Hippocampal formation (tissue), 2 donors: ENCODE measurements around the gene MEGF9.

Experiments
- DNase-seq, 2 donors: peaks; one replicate each; lab custom pipeline; 2025; lab: John Stamatoyannopoulos, UW

The MEGF9 gene

GRCh38 chr9:120622790-120623189, 91.5 kb downstream of the MEGF9 start:
- DNase-seq, result no peak

GRCh38 chr9:120621941-120622340, 92.3 kb downstream of the MEGF9 start:
- DNase-seq, result no peak

GRCh38 chr9:120619751-120620655, 94.3 kb downstream of the MEGF9 start:
- DNase-seq, result peak; percentile 45 to 81

GRCh38 chr9:120616966-120617935, 97.0 kb downstream of the MEGF9 start:
- DNase-seq, result no peak

GRCh38 chr9:120612218-120612617, 102.1 kb downstream of the MEGF9 start:
- peak in 1 of 2 donors; percentile 34 for DNase-seq

- DNase-seq, result no peak
Observed at GRCh38 chr9:120611690-120612068, 102.6 kb downstream of the MEGF9 start.

- no peak for DNase-seq
Observed at GRCh38 chr9:120610975-120611689, 103.1 kb downstream of the MEGF9 start.

- no peak for DNase-seq
Observed at GRCh38 chr9:120609636-120610035, 104.6 kb downstream of the MEGF9 start.

- no peak for DNase-seq
Observed at GRCh38 chr9:120608421-120608820, 105.8 kb downstream of the MEGF9 start.

GRCh38 chr9:120603591-120603990, 110.7 kb downstream of the MEGF9 start:
- no peak for DNase-seq

GRCh38 chr9:120603010-120603409, 111.3 kb downstream of the MEGF9 start:
- no peak for DNase-seq

- no peak for DNase-seq
Observed at GRCh38 chr9:120593955-120594277, 120.4 kb downstream of the MEGF9 start.

- DNase-seq, result no peak
Observed at GRCh38 chr9:120593250-120593954, 120.9 kb downstream of the MEGF9 start.

- DNase-seq, result no peak
Observed at GRCh38 chr9:120592210-120592609, 122.1 kb downstream of the MEGF9 start.

- no peak for DNase-seq
Observed at GRCh38 chr9:120587328-120587727, 126.9 kb downstream of the MEGF9 start.

- peak; percentile 82 to 90 for DNase-seq
Observed at GRCh38 chr9:120583958-120584369, 130.3 kb downstream of the MEGF9 start.

- DNase-seq, result peak; percentile 93 to 99
Observed at GRCh38 chr9:120580051-120580896, 134.0 kb downstream of the MEGF9 start, which contains the start of gene CDK5RAP2. TSS of gene CDK5RAP2 (minus strand) at chr9:120580167. CDS start at chr9:120579978, 189 bp downstream.

GRCh38 chr9:120579139-120580050, 134.9 kb downstream of the MEGF9 start:
- DNase-seq, result no peak

GRCh38 chr9:120574473-120574872, 139.8 kb downstream of the MEGF9 start:
- no peak for DNase-seq
